EL (cell line): ENCODE results near the gene ZNF142.

Experiments used
- DNase-seq: peaks from one replicate; pipeline ENCODE4 v3.0.0-alpha.2; 2016

ZNF142 gene

GRCh38 chr2:218645126-218645525 lies 14.3 kb downstream of the ZNF142 start:
- DNase-seq, result peak; percentile 46

- DNase-seq, result no peak
Observed at GRCh38 chr2:218644721-218645120, 14.7 kb downstream of the ZNF142 start.

- DNase-seq, result no peak
Observed at GRCh38 chr2:218643751-218644310, 15.6 kb downstream of the ZNF142 start.

DNA sequence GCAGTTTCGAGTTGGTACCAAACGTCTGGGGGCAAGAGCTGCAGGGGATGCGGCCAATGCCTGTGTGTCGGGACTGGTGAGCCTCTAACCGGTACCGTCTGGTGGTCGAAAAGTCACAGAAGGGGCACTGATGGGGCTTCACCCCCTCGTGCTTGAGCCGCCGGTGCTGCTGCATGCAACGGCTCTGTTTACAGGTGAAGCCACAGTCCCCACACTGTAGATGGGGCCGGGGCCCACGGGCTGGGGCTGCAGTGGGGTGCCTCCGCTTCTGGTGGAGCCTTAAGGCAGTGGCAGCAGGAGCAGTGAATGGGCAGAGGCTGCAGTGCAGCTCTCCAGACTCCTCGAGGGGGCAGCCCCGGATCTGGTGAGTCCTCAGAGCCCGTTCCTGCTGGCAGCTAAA lies 16.6 kb downstream of the ZNF142 start:
- no peak for DNase-seq

- no peak for DNase-seq
Observed at GRCh38 chr2:218642121-218642656, 17.2 kb downstream of the ZNF142 start.

DNA sequence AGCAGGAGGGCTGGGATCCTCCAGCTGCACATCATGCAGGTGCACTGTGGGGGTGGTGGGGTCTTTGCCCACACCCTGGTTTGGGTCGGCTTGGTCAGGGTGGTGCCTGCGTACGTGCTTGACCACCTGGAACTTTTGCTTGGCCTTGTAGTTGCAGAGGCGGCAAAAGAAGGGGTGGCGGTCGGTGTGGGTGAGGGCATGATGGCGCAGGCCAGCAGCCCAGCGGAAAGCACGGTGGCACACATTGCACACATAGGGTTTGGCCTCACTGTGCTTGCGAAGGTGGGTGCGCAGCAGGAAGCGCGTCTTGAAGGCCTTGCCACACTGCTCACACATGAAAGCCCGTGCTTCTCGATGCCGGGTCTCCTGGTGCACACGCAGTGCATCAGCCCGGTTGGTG lies 21.1 kb downstream of the ZNF142 start:
- no peak for DNase-seq

DNA sequence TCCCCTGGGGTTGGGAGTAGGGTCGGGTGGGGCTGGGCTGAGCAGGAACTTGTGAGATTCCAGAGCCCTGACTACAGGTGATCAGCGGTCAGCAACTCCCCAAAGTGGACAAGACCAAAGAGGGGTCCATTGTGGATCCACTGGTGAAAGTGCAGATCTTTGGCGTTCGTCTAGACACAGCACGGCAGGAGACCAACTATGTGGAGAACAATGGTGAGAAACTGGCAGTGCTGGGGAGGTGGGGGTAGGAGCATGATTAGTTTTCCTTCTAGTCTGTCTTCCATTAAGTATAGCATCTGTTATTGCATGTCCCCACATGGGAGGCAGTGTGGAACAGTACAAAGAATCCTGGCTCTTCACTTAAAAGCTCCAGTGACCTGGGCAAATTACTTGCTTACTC lies 23.7 kb downstream of the ZNF142 start:
- DNase-seq, result no peak

GRCh38 chr2:218631837-218632236 lies 27.6 kb downstream of the ZNF142 start:
- peak; percentile 36 for DNase-seq

DNA sequence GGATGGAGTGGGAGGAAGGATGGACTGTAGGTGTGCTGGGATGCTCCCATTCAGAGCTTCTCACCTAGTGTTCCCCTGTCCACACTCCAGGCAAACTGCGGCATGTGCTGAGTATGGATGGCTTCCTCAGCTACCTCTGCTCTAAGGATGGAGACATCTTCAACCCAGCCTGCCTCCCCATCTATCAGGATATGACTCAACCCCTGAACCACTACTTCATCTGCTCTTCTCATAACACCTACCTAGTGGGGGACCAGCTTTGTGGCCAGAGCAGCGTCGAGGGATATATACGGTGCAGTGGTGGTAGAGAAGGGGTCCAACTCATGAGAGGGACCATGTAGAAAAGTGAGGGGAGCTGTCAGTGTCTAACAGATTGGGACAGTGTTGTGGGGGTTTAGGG lies 31.5 kb downstream of the ZNF142 start:
- no peak for DNase-seq

- DNase-seq, result no peak
Observed at GRCh38 chr2:218626369-218626768, 33.1 kb downstream of the ZNF142 start.

DNA sequence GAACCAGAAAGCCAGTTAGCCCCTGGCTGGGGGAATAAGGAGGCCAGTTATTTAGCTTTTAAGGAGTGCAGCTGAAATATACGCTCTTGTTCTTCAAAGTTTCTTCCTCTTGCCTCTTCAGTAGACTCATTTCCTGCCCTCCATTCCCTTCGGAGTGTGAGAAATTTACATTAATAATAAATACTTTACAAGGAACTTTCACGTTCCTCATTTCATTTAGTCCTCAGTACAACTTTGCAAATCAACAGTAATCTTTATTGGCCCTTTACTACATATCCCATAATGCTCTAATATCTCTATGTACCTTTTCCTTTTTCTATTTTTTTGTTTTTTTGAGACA lies 36.1 kb downstream of the ZNF142 start:
- no peak for DNase-seq

GRCh38 chr2:218622606-218623365 lies 36.6 kb downstream of the ZNF142 start:
- peak; percentile 35 for DNase-seq

- no peak for DNase-seq
Observed at GRCh38 chr2:218621007-218621406, 38.4 kb downstream of the ZNF142 start.

- DNase-seq, result peak; percentile 25
Observed at GRCh38 chr2:218618102-218618860, 41.1 kb downstream of the ZNF142 start.

GRCh38 chr2:218615868-218616315 lies 43.5 kb downstream of the ZNF142 start:
- DNase-seq, result no peak

- peak; percentile 85 for DNase-seq
Observed at GRCh38 chr2:218607436-218608115, 51.8 kb downstream of the ZNF142 start, which contains the start of gene PLCD4. PLCD4 (plus strand) TSS chr2:218607899; CDS start chr2:218615740, 7,841 bp downstream.

GRCh38 chr2:218605432-218605831 lies 54.0 kb downstream of the ZNF142 start:
- peak; percentile 24 for DNase-seq
